AG04449 (cell line): ENCODE data around the gene UBR4.

Source experiments
- CTCF ChIA-PET: fragments of 350-600 bp; formaldehyde crosslinking; extraction: SDS; loops from one replicate; lab custom pipeline; 2021; ENCODE audit warnings: antibody characterized with exemption; lab: Yijun Ruan, JAX
- POLR2A ChIA-PET: fragments of 400-600, 350-600 bp; formaldehyde crosslinking; extraction: SDS; loops from one replicate; lab custom pipeline; 2020; ENCODE audit warnings: antibody characterized with exemption, inconsistent platforms; lab: Yijun Ruan, JAX
- DNase-seq: peaks from one replicate; pipeline ENCODE4 v3.0.0-alpha.2; 2010; ENCODE audit warnings: low read depth, low spot score
- H3K4me3 ChIP-seq: 2 replicates; pipeline ENCODE4 v1.5.1; 2011; ENCODE audit warnings: low read depth, mild to moderate bottlenecking, control low read depth, low read length
- TF ChIP-seq, protein P1 (sequence below): IDR thresholded peaks from one replicate; pipeline ENCODE4 v1.5.1; 2011; ENCODE audit warnings: mild to moderate bottlenecking, moderate library complexity, low read length, control low read depth, inconsistent platforms; ENCODE audit not compliant: insufficient read depth; ENCODE audit errors: missing control alignments

UBR4 gene

DNA sequence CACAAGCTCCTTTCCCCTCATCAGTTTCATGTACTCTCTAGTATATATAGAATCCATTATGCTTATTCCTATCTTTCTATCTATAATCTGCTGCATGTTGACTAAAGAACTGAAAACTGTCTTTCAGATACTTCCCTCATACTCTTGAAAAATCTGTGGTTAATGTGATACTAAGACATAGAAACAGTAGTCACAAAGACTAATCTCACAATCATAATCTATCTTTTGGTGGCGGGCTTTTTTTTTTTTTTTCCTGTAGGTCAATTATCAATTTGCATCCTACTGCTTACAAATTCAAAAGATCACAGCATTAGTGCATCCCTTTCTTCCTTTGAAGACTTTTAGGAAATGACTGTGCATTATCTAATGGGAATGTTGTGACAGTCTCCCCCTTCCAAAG, 4.7 kb downstream of the UBR4 start:
- H3K4me3 ChIP-seq, result no peak overlapping the region
- TF ChIP-seq, protein P1, sequence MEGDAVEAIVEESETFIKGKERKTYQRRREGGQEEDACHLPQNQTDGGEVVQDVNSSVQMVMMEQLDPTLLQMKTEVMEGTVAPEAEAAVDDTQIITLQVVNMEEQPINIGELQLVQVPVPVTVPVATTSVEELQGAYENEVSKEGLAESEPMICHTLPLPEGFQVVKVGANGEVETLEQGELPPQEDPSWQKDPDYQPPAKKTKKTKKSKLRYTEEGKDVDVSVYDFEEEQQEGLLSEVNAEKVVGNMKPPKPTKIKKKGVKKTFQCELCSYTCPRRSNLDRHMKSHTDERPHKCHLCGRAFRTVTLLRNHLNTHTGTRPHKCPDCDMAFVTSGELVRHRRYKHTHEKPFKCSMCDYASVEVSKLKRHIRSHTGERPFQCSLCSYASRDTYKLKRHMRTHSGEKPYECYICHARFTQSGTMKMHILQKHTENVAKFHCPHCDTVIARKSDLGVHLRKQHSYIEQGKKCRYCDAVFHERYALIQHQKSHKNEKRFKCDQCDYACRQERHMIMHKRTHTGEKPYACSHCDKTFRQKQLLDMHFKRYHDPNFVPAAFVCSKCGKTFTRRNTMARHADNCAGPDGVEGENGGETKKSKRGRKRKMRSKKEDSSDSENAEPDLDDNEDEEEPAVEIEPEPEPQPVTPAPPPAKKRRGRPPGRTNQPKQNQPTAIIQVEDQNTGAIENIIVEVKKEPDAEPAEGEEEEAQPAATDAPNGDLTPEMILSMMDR, result no peak
- POLR2A ChIA-PET, result interaction anchor here (0.6 kb wide), 1 partner anchor 1963 kb away, joined by 4 read pairs; no protein-coding TSS in a partner anchor
- DNase-seq, result no peak
- CTCF ChIA-PET, result interaction anchor here (0.8 to 1.8 kb wide), 3 partner anchors 24 to 37 kb away, joined by 3 to 6 read pairs (median 3); no protein-coding TSS in a partner anchor

DNA sequence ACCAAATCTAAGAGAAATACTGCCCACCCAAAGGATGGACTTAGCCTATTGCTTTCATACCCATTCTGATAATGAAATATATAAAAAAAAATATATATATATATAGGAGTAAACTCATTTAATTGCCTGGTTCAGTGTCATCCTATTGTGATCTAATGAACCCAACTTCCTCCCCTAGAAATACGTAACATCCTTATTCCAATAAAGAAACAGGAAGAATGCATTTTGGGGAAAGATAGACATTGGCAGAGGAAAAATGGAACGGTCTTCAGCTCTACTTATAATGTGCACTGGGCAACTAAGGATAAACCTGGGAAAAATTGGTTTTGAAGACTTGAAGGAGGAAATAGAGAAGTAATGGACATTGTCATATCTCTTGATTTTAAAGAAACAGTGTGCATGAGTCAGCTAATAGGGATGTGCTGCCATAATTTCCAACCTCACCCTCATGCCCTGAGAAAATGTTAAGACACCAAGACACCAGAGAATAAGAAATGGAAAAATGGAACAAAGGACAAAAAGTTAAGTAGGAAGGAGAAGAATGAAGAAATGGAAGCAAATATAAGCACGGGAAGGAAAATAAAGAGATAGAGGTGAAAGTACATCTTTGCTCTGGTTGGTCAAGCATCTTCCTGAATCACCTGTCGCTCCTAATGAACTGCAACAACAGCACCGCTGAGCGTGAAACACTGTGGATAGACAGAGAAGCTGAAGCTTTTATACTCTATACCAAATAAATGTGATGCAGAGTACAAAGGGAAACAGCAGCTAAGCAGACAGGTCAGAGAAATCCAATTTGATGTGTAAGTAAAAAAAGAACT, 5.4 kb downstream of the UBR4 start:
- TF ChIP-seq, protein P1, result no peak
- no peak overlapping the region for H3K4me3 ChIP-seq
- DNase-seq, result no peak
- ChIA-PET CTCF (interaction anchor here (0.8 to 1.8 kb wide), 3 partner anchors 23 to 37 kb away, joined by 3 to 6 read pairs (median 3); no protein-coding TSS in a partner anchor), POLR2A (no interaction called here)

DNA sequence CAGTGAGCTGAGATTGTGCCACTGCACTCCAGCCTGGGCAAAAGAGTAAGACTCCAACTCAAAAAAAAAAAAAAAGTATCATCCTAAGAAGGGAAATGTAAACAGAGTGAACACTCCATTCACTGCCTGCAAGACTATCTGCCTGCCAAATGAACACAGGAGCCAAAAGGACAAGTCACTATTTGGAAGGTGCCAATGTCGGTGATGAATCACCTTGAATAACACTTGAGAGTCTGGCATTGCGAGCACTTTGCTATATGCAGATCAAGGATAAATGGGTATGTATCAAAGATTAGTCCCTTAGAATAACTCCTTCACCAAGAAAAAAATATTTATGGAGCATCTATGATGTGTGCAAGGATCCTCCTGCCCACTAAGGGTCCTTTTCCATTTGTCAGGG, 6.6 kb downstream of the UBR4 start:
- no peak overlapping the region for H3K4me3 ChIP-seq
- DNase-seq, result no peak
- POLR2A ChIA-PET, result no interaction called here
- CTCF ChIA-PET, result interaction anchor here (0.9 kb wide), 1 partner anchor 450 kb away, joined by 3 read pairs; no protein-coding TSS in a partner anchor
- TF ChIP-seq, protein P1, result no peak

DNA sequence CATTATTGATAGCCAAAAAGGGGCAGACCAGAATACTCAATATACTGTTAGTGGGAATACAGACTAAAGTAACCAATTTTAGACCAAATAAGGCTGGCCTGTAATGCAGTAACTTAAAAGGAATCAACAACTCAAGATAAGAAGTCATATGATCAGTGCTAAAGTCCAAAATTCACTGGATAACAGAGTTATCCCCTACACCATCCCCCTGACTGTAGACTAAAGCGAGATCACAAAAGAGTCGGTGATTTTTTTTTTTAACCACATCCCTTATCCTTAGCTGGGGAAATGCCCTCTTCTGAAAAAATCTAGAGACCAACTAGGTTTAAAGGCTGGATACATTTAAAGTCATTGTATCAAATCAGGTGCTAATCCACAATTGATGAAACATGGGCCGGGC, 7.7 kb downstream of the UBR4 start:
- CTCF ChIA-PET, result interaction anchor here (0.9 kb wide), 1 partner anchor 451 kb away, joined by 3 read pairs; no protein-coding TSS in a partner anchor

DNA sequence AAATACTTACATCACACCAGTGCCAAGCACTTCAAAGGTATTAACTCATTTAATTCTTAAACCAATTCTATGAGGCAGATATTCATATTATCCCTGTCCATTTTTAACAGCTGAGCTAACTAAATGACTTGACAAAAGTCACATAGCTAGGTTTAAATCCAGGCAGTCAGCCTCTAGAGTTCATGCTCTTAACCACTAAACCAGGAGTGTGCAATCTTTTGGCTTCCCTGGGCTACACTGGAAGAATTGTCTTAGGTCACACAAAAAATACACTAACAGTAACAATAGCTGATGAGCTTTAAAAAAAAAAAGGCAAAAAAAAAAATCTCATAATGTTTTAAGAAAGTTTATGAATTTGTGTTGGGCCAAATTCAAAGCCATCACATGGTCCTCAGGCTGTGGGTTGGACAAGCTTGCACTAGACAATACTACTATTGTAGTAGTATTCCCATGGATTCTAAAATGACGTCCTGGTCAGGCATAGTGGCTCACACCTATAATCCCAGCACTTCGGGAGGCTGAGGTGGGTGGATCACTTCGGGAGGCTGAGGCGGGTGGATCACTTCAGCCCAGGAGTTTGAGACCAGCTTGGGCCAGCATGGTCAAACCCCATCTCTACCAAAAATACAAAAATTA, 10.0 kb downstream of the UBR4 start:
- CTCF ChIA-PET, result interaction anchor here (0.9 to 2.3 kb wide), 4 partner anchors 17 to 460 kb away, joined by 3 to 9 read pairs (median 4); no protein-coding TSS in a partner anchor
- DNase-seq, result no peak
- no peak overlapping the region for H3K4me3 ChIP-seq
- POLR2A ChIA-PET, result no interaction called here
- TF ChIP-seq, protein P1, result no peak

More for the DNA sequence above, 7.7 kb downstream of the UBR4 start:
- DNase-seq, result no peak
- POLR2A ChIA-PET, result no interaction called here
- no peak overlapping the region for H3K4me3 ChIP-seq
- TF ChIP-seq, protein P1, result no peak

DNA sequence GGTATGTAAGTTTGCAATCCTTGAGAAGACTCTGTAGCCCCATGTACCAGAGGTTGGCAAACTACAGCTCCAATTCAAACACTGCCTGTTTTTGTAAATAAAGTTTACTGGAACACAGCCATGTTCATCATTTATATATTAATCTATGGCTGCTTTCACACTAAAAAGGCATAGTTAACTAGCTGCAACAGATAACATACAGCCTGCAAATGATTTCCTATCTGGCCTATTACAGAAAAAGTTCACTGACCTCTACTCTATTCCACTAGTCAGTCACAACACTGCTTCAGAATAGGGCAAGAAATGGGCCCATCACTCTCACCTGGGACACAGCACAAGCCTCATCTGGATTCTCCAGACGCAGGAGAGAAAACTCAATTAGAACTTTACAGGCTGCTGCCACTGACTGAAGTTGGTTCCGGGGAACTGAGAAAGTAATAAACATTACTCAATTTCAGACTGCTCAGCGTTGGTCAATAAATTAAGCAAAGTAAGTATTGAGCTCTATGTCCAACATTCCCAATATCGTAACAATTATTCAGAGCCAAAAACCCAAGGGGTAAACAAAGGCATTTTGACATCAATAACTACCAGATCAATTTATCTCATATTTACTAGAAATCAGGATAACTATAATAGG, 10.6 kb downstream of the UBR4 start:
- ChIA-PET CTCF (interaction anchor here (0.9 to 2.3 kb wide), 4 partner anchors 17 to 460 kb away, joined by 3 to 9 read pairs (median 4); no protein-coding TSS in a partner anchor), POLR2A (no interaction called here)
- TF ChIP-seq, protein P1, result no peak
- DNase-seq, result no peak
- H3K4me3 ChIP-seq, result no peak overlapping the region
